Activated B cell treated with CpG ODN at 0.5 μM for 24 hours (primary cell): ENCODE results near the gene MAP2K3. TPM values are rescaled to one million over a fixed set of nuclear protein-coding genes. Genes with fewer than 3 reads are reported as not detected.

Experiments
- ATAC-seq: fragments of 200-7000 bp; cut with Tn5 transposase; one replicate; pipeline ENCODE4 v1.10.0; 2021; ENCODE audit warnings: low read depth, mild to moderate bottlenecking, moderate library complexity
- CTCF ChIA-PET: fragments of 350-600 bp; sonication (Branson Sonifier 250); formaldehyde crosslinking; loops from one replicate; lab custom pipeline; 2021; ENCODE audit warnings: antibody characterized with exemption; lab: Charles Lee
- POLR2A ChIA-PET: fragments of 350-600 bp; sonication (Branson Sonifier 250); formaldehyde crosslinking; loops from one replicate; lab custom pipeline; 2021; ENCODE audit warnings: antibody characterized with exemption; lab: Charles Lee
- DNase-seq: peaks from one replicate; pipeline ENCODE4 v3.0.0; 2022
- H3K27ac Mint-ChIP-seq: one replicate; pipeline ENCODE4 v1.8.0; 2020; ENCODE audit warnings: mixed read lengths
- H3K27me3 Mint-ChIP-seq: one replicate; pipeline ENCODE4 v1.8.0; 2021; ENCODE audit warnings: mixed read lengths
- H3K36me3 Mint-ChIP-seq: one replicate; pipeline ENCODE4 v1.8.0; 2021; ENCODE audit warnings: low read depth, mixed read lengths
- H3K4me1 Mint-ChIP-seq: one replicate; pipeline ENCODE4 v1.8.0; 2021; ENCODE audit warnings: mixed read lengths
- H3K4me3 Mint-ChIP-seq: one replicate; pipeline ENCODE4 v1.8.0; 2020; ENCODE audit warnings: mild to moderate bottlenecking, mixed read lengths
- H3K9me3 Mint-ChIP-seq: one replicate; pipeline ENCODE4 v1.8.0; 2020; ENCODE audit warnings: mixed read lengths
- intact Hi-C: fragments of 100-400 bp; cut with micrococcal nuclease; formaldehyde crosslinking; loops from one replicate; pipeline ENCODE4 v1.15.1; 2024
- total RNA-seq: library from RNA; stranded (reverse); gene quantifications from 2 replicates; pipeline ENCODE4 v1.2.3, GENCODE V29; 2022
- TF ChIP-seq, protein P1 (sequence below): fragments of 200-600 bp; IDR thresholded peaks from one replicate; pipeline ENCODE4 v1.8.0; 2022; ENCODE audit warnings: antibody characterized with exemption, mild to moderate bottlenecking

MAP2K3 gene
- total RNA-seq, 1 donor from 2014 or later: 81.1 TPM

DNA sequence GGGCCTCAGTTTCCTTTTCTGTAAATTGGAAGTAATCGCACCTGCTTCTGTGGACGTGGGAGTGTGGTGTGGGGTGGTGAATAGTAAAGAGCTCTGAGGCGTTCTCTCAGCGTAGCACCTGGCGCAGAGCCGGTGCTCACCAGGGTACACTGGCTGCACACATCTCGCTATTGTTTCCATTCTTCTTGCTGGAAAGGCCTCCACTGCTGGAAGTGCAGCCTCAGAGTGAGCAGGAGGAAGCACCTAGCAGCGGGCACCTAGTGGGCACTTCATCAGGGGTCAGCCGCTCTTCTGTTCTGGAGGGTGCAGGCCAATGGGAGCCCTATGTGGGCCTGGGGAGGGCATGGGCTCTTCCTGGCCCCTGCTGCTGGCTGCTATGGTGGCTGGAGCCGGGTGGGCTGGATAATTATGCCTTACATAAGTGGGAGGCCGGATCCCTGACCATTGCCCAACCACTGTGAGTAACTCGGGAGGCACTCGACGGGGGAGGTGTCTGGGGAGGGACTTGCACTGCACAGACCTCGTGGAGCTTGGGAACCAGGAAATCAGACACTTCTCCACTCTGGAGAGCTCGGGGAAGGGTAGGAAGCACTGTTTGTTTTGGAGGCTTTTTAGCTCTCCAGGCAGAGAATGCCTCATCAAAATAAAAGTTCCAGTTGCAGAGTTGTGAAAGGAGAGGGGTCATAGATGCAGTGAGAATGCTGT lies 1.7 kb downstream of the MAP2K3 start:
- H3K27ac Mint-ChIP-seq: peak overlapping the region; percentile 96
- peaks cover 79% of the 10 kb centered on the region for H3K4me1 Mint-ChIP-seq
- no peaks in the 10 kb centered on the region for H3K9me3 Mint-ChIP-seq
- ATAC-seq: no peak
- peak overlapping the region; percentile 95 for H3K4me3 Mint-ChIP-seq
- intact Hi-C loops: loop anchor here (10.0 kb wide), 2 partner anchors 1311 to 1911 kb away; partner anchors contain the start of genes AKAP10 and MAPK7
- DNase-seq: no peak
- H3K36me3 Mint-ChIP-seq: peaks cover 10% of the 10 kb centered on the region
- CTCF ChIA-PET: interaction anchor here (1.4 to 3.0 kb wide), 4 partner anchors 10 to 243 kb away, joined by 3 to 19 read pairs (median 7); partner anchors contain the start of gene USP22
- H3K27me3 Mint-ChIP-seq: peaks cover 1% of the 10 kb centered on the region
- POLR2A ChIA-PET: interaction anchor here (0.9 to 6.5 kb wide), 4 partner anchors 10 to 72 kb away, joined by 3 to 54 read pairs (median 9); partner anchors contain the start of genes NATD1 and TMEM11
- TF ChIP-seq, protein P1, sequence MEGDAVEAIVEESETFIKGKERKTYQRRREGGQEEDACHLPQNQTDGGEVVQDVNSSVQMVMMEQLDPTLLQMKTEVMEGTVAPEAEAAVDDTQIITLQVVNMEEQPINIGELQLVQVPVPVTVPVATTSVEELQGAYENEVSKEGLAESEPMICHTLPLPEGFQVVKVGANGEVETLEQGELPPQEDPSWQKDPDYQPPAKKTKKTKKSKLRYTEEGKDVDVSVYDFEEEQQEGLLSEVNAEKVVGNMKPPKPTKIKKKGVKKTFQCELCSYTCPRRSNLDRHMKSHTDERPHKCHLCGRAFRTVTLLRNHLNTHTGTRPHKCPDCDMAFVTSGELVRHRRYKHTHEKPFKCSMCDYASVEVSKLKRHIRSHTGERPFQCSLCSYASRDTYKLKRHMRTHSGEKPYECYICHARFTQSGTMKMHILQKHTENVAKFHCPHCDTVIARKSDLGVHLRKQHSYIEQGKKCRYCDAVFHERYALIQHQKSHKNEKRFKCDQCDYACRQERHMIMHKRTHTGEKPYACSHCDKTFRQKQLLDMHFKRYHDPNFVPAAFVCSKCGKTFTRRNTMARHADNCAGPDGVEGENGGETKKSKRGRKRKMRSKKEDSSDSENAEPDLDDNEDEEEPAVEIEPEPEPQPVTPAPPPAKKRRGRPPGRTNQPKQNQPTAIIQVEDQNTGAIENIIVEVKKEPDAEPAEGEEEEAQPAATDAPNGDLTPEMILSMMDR: no peak

DNA sequence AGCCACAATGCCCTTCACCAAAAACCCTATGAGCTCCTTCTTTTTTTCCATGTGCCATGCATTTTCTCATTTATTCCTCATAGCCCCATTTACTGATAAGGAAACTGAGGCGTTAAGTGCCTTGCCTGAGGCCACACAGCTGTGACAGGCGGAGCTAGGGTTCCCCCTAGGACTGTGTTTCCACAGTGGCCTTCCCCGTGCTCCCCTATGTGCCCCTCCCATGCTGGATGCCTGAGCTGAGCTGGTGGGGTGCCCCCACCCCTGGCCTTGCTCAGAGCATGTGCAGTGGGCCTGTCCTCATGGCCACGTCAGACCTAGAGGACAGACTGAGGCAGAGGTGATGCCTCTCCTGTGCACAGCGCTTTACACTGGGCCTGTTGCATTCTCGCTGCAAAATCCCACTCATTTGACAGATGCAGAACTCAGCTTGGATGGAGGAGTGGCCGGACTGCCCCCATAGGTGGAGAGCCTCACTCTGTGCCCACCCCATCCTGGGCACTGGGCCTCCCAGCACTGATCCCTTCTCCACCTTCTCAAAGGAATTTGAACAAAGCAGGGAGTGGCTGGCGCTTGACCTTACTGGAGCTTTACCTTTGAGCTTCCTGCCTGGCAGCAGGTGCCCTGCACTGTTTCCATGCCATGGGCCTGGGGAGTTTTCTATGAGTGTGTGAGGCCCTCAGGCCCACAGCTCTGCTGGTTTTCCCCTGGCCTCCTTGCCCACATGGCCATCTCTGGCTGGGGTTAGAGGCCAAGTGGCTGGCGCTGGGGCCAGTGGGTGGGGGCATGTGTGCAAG lies 2.6 kb downstream of the MAP2K3 start:
- CTCF ChIA-PET: interaction anchor here (0.6 to 3.0 kb wide), 8 partner anchors 8 to 244 kb away, joined by 3 to 22 read pairs (median 5); partner anchors contain the start of gene USP22
- peak; percentile 34 for DNase-seq
- H3K9me3 Mint-ChIP-seq: no peaks in the 10 kb centered on the region

DNA sequence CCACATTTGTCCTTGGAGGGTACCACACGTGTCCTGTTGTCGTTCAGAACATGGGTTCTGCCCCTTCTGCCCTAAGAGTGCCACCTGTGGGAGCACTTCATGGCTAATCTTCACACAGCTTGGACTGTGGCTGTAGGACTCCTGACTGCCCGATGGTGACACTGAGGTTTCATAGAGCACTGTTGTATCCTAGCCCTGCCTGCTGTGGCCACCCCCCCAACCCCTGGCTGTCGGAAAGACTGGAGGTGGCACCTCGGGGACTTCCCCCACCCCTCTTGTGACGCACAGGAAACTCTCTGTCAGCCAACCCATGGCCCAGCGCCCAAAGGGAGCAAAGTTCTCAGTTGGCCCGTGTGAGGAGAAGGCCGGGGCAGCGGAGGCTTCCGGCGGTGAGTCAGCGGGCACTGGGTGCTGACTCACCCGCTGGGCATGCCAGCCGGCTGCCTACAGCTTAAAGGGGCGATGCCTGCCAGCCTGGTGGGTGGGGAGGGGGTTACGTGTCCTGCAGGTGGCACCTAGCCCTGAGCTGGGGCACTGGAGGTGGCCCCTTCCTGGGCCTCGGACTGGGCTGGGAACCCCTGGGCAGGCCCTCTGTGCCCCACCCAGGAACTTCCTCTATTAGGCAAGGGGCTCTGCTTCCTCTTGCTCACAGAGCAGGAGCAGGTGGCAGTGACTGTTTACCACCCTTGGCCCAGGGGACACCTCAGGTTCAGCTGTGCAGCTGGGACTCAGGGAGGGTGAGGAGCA lies 3.4 kb downstream of the MAP2K3 start:
- ATAC-seq: peak; percentile 58
- H3K27ac Mint-ChIP-seq: peak overlapping the region; percentile 96

More for the DNA sequence above, 2.6 kb downstream of the MAP2K3 start:
- Mint-ChIP-seq H3K27me3 (peaks cover 1% of the 10 kb centered on the region), H3K27ac (peak overlapping the region; percentile 96), H3K4me1 (peaks cover 77% of the 10 kb centered on the region), H3K36me3 (peaks cover 14% of the 10 kb centered on the region), H3K4me3 (peak overlapping the region; percentile 95)
- TF ChIP-seq, protein P1: no peak
- POLR2A ChIA-PET: interaction anchor here (1.3 to 6.5 kb wide), 7 partner anchors 7 to 251 kb away, joined by 3 to 54 read pairs (median 10); partner anchors contain the start of genes NATD1, TMEM11 and USP22
- intact Hi-C loops: loop anchor here (10.0 kb wide), 2 partner anchors 1312 to 1912 kb away; partner anchors contain the start of genes AKAP10 and MAPK7
- no peak for ATAC-seq

DNA sequence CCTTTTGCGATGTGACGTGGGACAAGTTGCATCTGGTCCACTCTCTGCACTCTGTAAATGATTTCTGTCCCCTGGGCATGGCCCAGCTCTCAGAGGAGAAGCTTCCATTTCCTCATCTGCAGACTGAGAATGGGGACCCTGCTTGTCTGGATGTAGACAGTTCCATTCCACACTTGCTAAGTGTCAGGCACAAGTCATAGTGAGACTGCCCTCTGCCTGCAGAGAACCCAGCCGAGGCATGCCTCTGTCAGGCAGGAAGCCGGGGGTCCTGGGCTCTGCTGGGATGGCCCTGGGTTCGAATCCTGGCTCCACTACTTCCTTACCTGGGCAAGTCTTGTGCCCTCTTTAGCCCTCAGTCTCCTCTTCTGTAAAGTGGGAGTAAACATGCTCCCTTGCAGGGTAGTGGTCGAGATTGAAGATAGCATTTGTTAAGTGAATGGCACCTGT lies 4.1 kb downstream of the MAP2K3 start:
- POLR2A ChIA-PET: interaction anchor here (0.5 to 6.5 kb wide), 13 partner anchors 9 to 1310 kb away, joined by 3 to 54 read pairs (median 6); partner anchors contain the start of genes NATD1, TMEM11 and USP22
- peaks cover 73% of the 10 kb centered on the region for H3K4me1 Mint-ChIP-seq
- DNase-seq: no peak
- H3K27me3 Mint-ChIP-seq: peaks cover 1% of the 10 kb centered on the region
- no peaks in the 10 kb centered on the region for H3K9me3 Mint-ChIP-seq
- intact Hi-C loops: loop anchor here (1.0 to 10.0 kb wide), 12 partner anchors 8 to 1914 kb away; partner anchors contain the start of genes AKAP10, DHRS7B, MAPK7 and NATD1
- CTCF ChIA-PET: interaction anchor here (0.7 to 3.0 kb wide), 7 partner anchors 9 to 245 kb away, joined by 3 to 22 read pairs (median 6); partner anchors contain the start of gene USP22
- peak overlapping the region; percentile 96 for H3K27ac Mint-ChIP-seq
- peak overlapping the region; percentile 95 for H3K4me3 Mint-ChIP-seq
- peak; percentile 25 for ATAC-seq
- H3K36me3 Mint-ChIP-seq: peaks cover 21% of the 10 kb centered on the region
- TF ChIP-seq, protein P1: no peak

More for the DNA sequence above, 3.4 kb downstream of the MAP2K3 start:
- intact Hi-C loops: loop anchor here (1.0 to 10.0 kb wide), 12 partner anchors 8 to 1913 kb away; partner anchors contain the start of genes AKAP10, DHRS7B, MAPK7 and NATD1
- DNase-seq: peak; percentile 92
- Mint-ChIP-seq H3K4me1 (peaks cover 73% of the 10 kb centered on the region), H3K9me3 (no peaks in the 10 kb centered on the region), H3K4me3 (peak overlapping the region; percentile 95), H3K36me3 (peaks cover 20% of the 10 kb centered on the region), H3K27me3 (peaks cover 1% of the 10 kb centered on the region)
- ChIA-PET POLR2A (interaction anchor here (0.6 to 6.5 kb wide), 13 partner anchors 8 to 1310 kb away, joined by 3 to 54 read pairs (median 6); partner anchors contain the start of genes NATD1, TMEM11 and USP22), CTCF (interaction anchor here (1.0 to 3.0 kb wide), 6 partner anchors 8 to 244 kb away, joined by 3 to 22 read pairs (median 8); partner anchors contain the start of gene USP22)
- TF ChIP-seq, protein P1: no peak
